GM23338 (cell line): ENCODE results near the gene TPCN2. TPM values are rescaled to one million over a fixed set of nuclear protein-coding genes. Genes with fewer than 3 reads are reported as not detected.

Experiments used
- ATAC-seq: fragments of 200-7000 bp; cut with Tn5 transposase; 3 replicates; pipeline ENCODE4 v1.9.1; 2020
- DNase-seq: peaks from one replicate; pipeline ENCODE4 v3.0.0-alpha.2; 2015; ENCODE audit warnings: low spot score
- H2AFZ ChIP-seq: fragments of 200-600 bp; sonication (generic); 2 replicates; pipeline ENCODE4 v1.8.0; 2016; ENCODE audit warnings: antibody characterized with exemption, mild to moderate bottlenecking, moderate library complexity
- H3F3A ChIP-seq: fragments of 200-600 bp; sonication (generic); replicated peaks from 2 replicates; pipeline ENCODE4 v1.8.0; 2017; ENCODE audit warnings: antibody characterized with exemption, mixed run types, low read depth
- H3K27ac ChIP-seq: fragments of 200-600 bp; sonication (generic); 2 replicates; pipeline ENCODE4 v1.6.1; 2016; ENCODE audit warnings: low read depth
- H3K27me3 ChIP-seq: fragments of 200-600 bp; sonication (generic); 2 replicates; pipeline ENCODE4 v1.8.0; 2016; ENCODE audit warnings: mild to moderate bottlenecking, mixed run types, moderate library complexity; ENCODE audit not compliant: insufficient read depth
- H3K36me3 ChIP-seq: fragments of 200-600 bp; sonication (generic); 2 replicates; pipeline ENCODE4 v1.8.0; 2016; ENCODE audit warnings: mild to moderate bottlenecking; ENCODE audit not compliant: insufficient read depth
- H3K4me1 ChIP-seq: fragments of 200-600 bp; sonication (generic); 2 replicates; pipeline ENCODE4 v1.8.0; 2016; ENCODE audit warnings: mild to moderate bottlenecking, moderate library complexity; ENCODE audit not compliant: insufficient read depth
- H3K4me2 ChIP-seq: fragments of 200-600 bp; sonication (generic); 2 replicates; pipeline ENCODE4 v1.7.1; 2017; ENCODE audit warnings: mixed run types
- H3K4me3 ChIP-seq: fragments of 200-600 bp; sonication (generic); 2 replicates; pipeline ENCODE4 v1.6.1; 2016; ENCODE audit warnings: mixed run types
- H3K79me2 ChIP-seq: fragments of 200-600 bp; sonication (generic); replicated peaks from 2 replicates; pipeline ENCODE4 v1.8.0; 2017; ENCODE audit warnings: mild to moderate bottlenecking; ENCODE audit not compliant: insufficient read depth
- H3K9me2 ChIP-seq: fragments of 200-600 bp; sonication (generic); 2 replicates; pipeline ENCODE4 v1.8.0; 2017; ENCODE audit not compliant: insufficient read depth
- H4K20me1 ChIP-seq: fragments of 200-600 bp; sonication (generic); replicated peaks from 2 replicates; pipeline ENCODE4 v1.8.0; 2017; ENCODE audit warnings: mild to moderate bottlenecking; ENCODE audit not compliant: insufficient read depth
- H3K27ac Mint-ChIP-seq: 2 replicates; pipeline ENCODE4 v1.8.0; 2020; ENCODE audit warnings: inconsistent platforms, mild to moderate bottlenecking, moderate library complexity, mixed read lengths
- H3K27me3 Mint-ChIP-seq: 3 replicates; pipeline ENCODE4 v1.8.0; 2022; ENCODE audit warnings: low read depth, mild to moderate bottlenecking, moderate library complexity, mixed read lengths, inconsistent platforms; ENCODE audit not compliant: insufficient read depth, poor library complexity
- H3K36me3 Mint-ChIP-seq: 3 replicates; pipeline ENCODE4 v1.8.0; 2021; ENCODE audit warnings: low read depth, mild to moderate bottlenecking, inconsistent platforms, moderate library complexity, mixed read lengths
- H3K4me1 Mint-ChIP-seq: 3 replicates; pipeline ENCODE4 v1.8.0; 2020; ENCODE audit warnings: mild to moderate bottlenecking, inconsistent platforms, mixed read lengths
- H3K4me3 Mint-ChIP-seq: 3 replicates; pipeline ENCODE4 v1.8.0; 2021; ENCODE audit warnings: moderate library complexity, mild to moderate bottlenecking, inconsistent platforms, mixed read lengths
- H3K9me3 Mint-ChIP-seq: 3 replicates; pipeline ENCODE4 v1.8.0; 2020; ENCODE audit warnings: moderate library complexity, mild to moderate bottlenecking, inconsistent platforms, mixed read lengths
- CREB1 ChIP-seq: fragments of 250-450 bp; sonication (Bioruptor Pico); IDR thresholded peaks from 2 replicates; pipeline ENCODE4 v1.5.0; 2020; ENCODE audit warnings: low read depth, mild to moderate bottlenecking, moderate library complexity
- CTCF ChIP-seq, 2 experiments: fragments of 200-600 bp in 1 of 2; sonication (generic) in 1 of 2; conservative IDR thresholded peaks; 2 replicates each; pipeline versions ENCODE4 v1.5.1 to v1.6.1; 2016 to 2017; ENCODE audit warnings: antibody characterized with exemption in 2 of 2, low read depth in 2 of 2, mild to moderate bottlenecking in 2 of 2, moderate library complexity in 1 of 2
- ETS1 ChIP-seq: IDR thresholded peaks from 2 replicates; pipeline ENCODE4 v1.6.1; 2016; ENCODE audit warnings: antibody characterized with exemption
- EZH2phosphoT487 ChIP-seq: fragments of 200-600 bp; sonication (generic); IDR thresholded peaks from one replicate; pipeline ENCODE4 v1.8.1; 2018; ENCODE audit warnings: antibody characterized with exemption; ENCODE audit not compliant: unreplicated experiment
- JUNB ChIP-seq: IDR thresholded peaks from one replicate; pipeline ENCODE4 v1.6.1; 2016; ENCODE audit warnings: antibody characterized with exemption; ENCODE audit not compliant: unreplicated experiment
- NANOG ChIP-seq: IDR thresholded peaks from 2 replicates; pipeline ENCODE4 v1.6.1; 2016; ENCODE audit warnings: antibody characterized with exemption, borderline replicate concordance
- ZNF114 ChIP-seq: fragments of 250-450 bp; sonication (Bioruptor Pico); IDR thresholded peaks from 2 replicates; pipeline ENCODE4 v1.5.0; 2020; ENCODE audit warnings: mild to moderate bottlenecking, moderate library complexity
- ZNF331 ChIP-seq: fragments of 250-450 bp; sonication (Bioruptor Pico); IDR thresholded peaks from 2 replicates; pipeline ENCODE4 v1.5.0; 2020; ENCODE audit warnings: low read depth, mild to moderate bottlenecking, moderate library complexity
- polyA plus RNA-seq: library from polyadenylated mRNA; unstranded; fragments of >200 nt; fragmentation: Nextera tagmentation; extraction: Ambion mirVana; gene quantifications from 2 replicates; pipeline ENCODE4 v1.2.1, GENCODE V29; 2016
- total RNA-seq: library from RNA; depleted of rRNA; stranded (reverse); fragments of >200 nt; shearing (Covaris generic); gene quantifications from 2 replicates; pipeline ENCODE4 v1.2.3, GENCODE V29; 2014

Gene TPCN2
- total and polyA plus RNA-seq, 2 experiments from 2014 or later = 5.8 to 14.7 TPM

GRCh38 chr11:69067200-69067599 is 18.5 kb downstream of the TPCN2 start:
- DNase-seq = no peak
- no peak; the same call in 2 of the 3 replicates for ATAC-seq
- no peak for TF ChIP-seq JUNB
- no peak for TF ChIP-seq NANOG
- no peak for TF ChIP-seq CREB1 (CRISPR knock-in tag)
- TF ChIP-seq CTCF (conservative IDR thresholded peaks at IDR 0.05; ENCODE audit: low read depth in 2 of 2) = no peak
- no peak for TF ChIP-seq ZNF331 (CRISPR knock-in tag)
- no peak for TF ChIP-seq ETS1
- TF ChIP-seq EZH2phosphoT487 = no peak
- TF ChIP-seq ZNF114 (CRISPR knock-in tag) = no peak
- H3K9me3 Mint-ChIP-seq = no peaks in the 10 kb centered on the region
- Histone ChIP-seq H3K4me2 (no peak overlapping the region), H3K79me2 (no peaks in the 10 kb centered on the region), H3K9me2 (no peaks in the 10 kb centered on the region), H3K27me3 (no peaks in the 10 kb centered on the region), H4K20me1 (no peaks in the 10 kb centered on the region; the same call in 1 of the 2 replicates), H2AFZ (no peak overlapping the region), H3K36me3 (no peaks in the 10 kb centered on the region), H3K27ac (no peak overlapping the region), H3F3A (no peaks in the 10 kb centered on the region), H3K4me1 (no peaks in the 10 kb centered on the region), H3K4me3 (no peak overlapping the region)
- no peaks in the 10 kb centered on the region for H3K4me1 Mint-ChIP-seq
- H3K4me3 Mint-ChIP-seq = no peak overlapping the region
- peaks cover 12% of the 10 kb centered on the region for H3K36me3 Mint-ChIP-seq
- no peak overlapping the region for H3K27ac Mint-ChIP-seq
- peaks cover 4% of the 10 kb centered on the region for H3K27me3 Mint-ChIP-seq

DNA sequence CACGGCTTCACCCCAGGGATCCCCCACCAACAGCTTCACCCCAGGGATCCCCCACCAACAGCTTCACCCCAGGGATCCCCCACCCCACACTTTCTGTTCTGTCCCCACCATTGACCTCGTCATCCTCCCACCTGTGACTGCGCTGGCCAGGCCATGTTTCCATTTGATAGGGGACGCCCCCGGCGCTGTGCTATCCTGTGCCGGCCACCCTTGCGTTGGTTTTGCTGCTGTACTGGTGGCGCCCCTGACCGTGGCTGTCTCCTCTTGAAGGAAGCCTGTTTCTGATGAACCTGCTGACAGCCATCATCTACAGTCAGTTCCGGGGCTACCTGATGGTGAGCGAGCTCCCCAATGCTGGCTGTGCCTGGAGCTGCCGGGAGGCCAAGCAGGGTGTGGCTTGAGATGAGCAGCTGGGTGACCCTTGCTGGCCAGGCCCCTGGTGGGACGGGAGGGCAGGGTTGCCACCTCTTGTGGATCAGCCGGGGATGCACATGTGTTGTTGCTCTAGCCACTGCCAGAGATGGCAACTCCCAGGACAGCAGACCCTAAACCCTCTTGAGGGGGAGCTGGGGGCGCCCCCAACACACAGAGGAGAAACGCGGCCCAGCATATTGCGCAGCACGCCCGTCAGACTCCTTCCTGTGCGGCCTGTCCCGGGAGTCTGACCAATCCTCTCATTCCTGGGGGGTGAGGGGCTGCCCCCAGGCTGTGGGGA is 22.5 kb downstream of the TPCN2 start:
- Mint-ChIP-seq H3K4me3 (no peak overlapping the region), H3K27me3 (peaks cover 6% of the 10 kb centered on the region), H3K36me3 (peaks cover 17% of the 10 kb centered on the region), H3K27ac (no peak overlapping the region), H3K9me3 (no peaks in the 10 kb centered on the region; the same call in 2 of the 3 replicates), H3K4me1 (peaks cover 2% of the 10 kb centered on the region; the same call in 1 of the 3 replicates)
- Histone ChIP-seq H3K36me3 (no peaks in the 10 kb centered on the region), H4K20me1 (peaks cover 13% of the 10 kb centered on the region), H3K27me3 (no peaks in the 10 kb centered on the region), H3F3A (no peaks in the 10 kb centered on the region), H3K27ac (no peak overlapping the region), H3K4me1 (no peaks in the 10 kb centered on the region), H2AFZ (no peak overlapping the region), H3K79me2 (no peaks in the 10 kb centered on the region), H3K9me2 (no peaks in the 10 kb centered on the region), H3K4me3 (no peak overlapping the region), H3K4me2 (no peak overlapping the region)
- no peak for TF ChIP-seq CTCF (conservative IDR thresholded peaks at IDR 0.05; ENCODE audit: low read depth in 2 of 2)
- TF ChIP-seq JUNB = no peak
- no peak for ATAC-seq
- no peak for DNase-seq
